ENCODE results near the gene C16orf86. TPM values are rescaled to one million over a fixed set of nuclear protein-coding genes. Genes with fewer than 3 reads are reported as not detected.

Gene C16orf86
- not detected in 2 replicates for polyA plus RNA-seq

GRCh38 chr16:67666559-67667452 is at the start of gene C16orf86, which contains the start of gene ENKD1:
TSS of gene C16orf86 (plus strand) at chr16:67666814. CDS start at chr16:67666971, 157 bp downstream.
TSS of gene ENKD1 (minus strand) at chr16:67666750. CDS start at chr16:67666442, 308 bp downstream.

GRCh38 chr16:67659675-67660563 is 6.7 kb upstream of the C16orf86 start, which contains the start of gene ACD:
TSS of gene ACD (minus strand) at chr16:67660260. CDS start at chr16:67660220, 40 bp downstream.

GRCh38 chr16:67660564-67661028 is 6.0 kb upstream of the C16orf86 start, which contains the start of gene PARD6A:
TSS of gene PARD6A (plus strand) at chr16:67660960. CDS start at chr16:67661039, 79 bp downstream.

Other genes with a start within 250 kb of the C16orf86 start
- 0.12 and 3.9 TPM in 2 replicates for gene HSD11B2, start 235.7 kb upstream of the C16orf86 start, polyA plus RNA-seq
- 83.3 and 140 TPM in 2 replicates for gene ATP6V0D1, start 185.7 kb upstream of the C16orf86 start, polyA plus RNA-seq
- 0.34 TPM in 1 of 2 replicates, not detected in the other for gene AGRP, start 183.3 kb upstream of the C16orf86 start, polyA plus RNA-seq
- 4.3 and 6.2 TPM in 2 replicates for gene RIPOR1, start 138.0 kb upstream of the C16orf86 start, polyA plus RNA-seq
- 16.6 and 19.6 TPM in 2 replicates for gene CTCF, start 104.3 kb upstream of the C16orf86 start, polyA plus RNA-seq
- gene CARMIL2, start 21.7 kb upstream of the C16orf86 start, polyA plus RNA-seq, result 1.4 and 5.7 TPM in 2 replicates
- 7.5 and 13.0 TPM in 2 replicates for gene ACD, start 6.6 kb upstream of the C16orf86 start, polyA plus RNA-seq
- 4.0 and 9.6 TPM in 2 replicates for gene PARD6A, start 5.9 kb upstream of the C16orf86 start, polyA plus RNA-seq
- gene ENKD1, start 64 bp upstream of the C16orf86 start, polyA plus RNA-seq, result 0.78 and 2.4 TPM in 2 replicates
- 7.7 and 9.9 TPM in 2 replicates for gene GFOD2, start 52.5 kb downstream of the C16orf86 start, polyA plus RNA-seq
- gene RANBP10, start 139.7 kb downstream of the C16orf86 start, polyA plus RNA-seq, result 0.11 and 1.0 TPM in 2 replicates
- 0.35 and 1.4 TPM in 2 replicates for gene TSNAXIP1, start 140.1 kb downstream of the C16orf86 start, polyA plus RNA-seq
- 5.9 and 6.4 TPM in 2 replicates for gene THAP11, start 175.5 kb downstream of the C16orf86 start, polyA plus RNA-seq
- 50.0 and 82.7 TPM in 2 replicates for gene NUTF2, start 180.1 kb downstream of the C16orf86 start, polyA plus RNA-seq
- 2.1 and 9.9 TPM in 2 replicates for gene CENPT, start 180.9 kb downstream of the C16orf86 start, polyA plus RNA-seq
- gene EDC4, start 206.2 kb downstream of the C16orf86 start, polyA plus RNA-seq, result 7.0 and 11.9 TPM in 2 replicates
- gene NRN1L, start 218.1 kb downstream of the C16orf86 start, polyA plus RNA-seq, result 3.1 TPM in 1 of 2 replicates, not detected in the other
- gene PSKH1, start 226.4 kb downstream of the C16orf86 start, polyA plus RNA-seq, result 0.59 TPM in 1 of 2 replicates, not detected in the other